HG02588 (cell line): ENCODE measurements around the gene MYL6B.
A peak's percentile ranks its signal among the peaks of the same experiment; 100 is the strongest.
"Not testable (repeated sequence)": the region's sequence is repeated elsewhere in the genome, so short reads cannot be mapped to it uniquely, and the experiment has no call there.

Source experiments
- ATAC-seq: cut with Tn5 transposase; IDR thresholded peaks from one replicate; pipeline ENCODE4 v1.9.1; 2021; ENCODE audit warnings: mild to moderate bottlenecking, moderate library complexity; ENCODE audit not compliant: unreplicated experiment

Gene MYL6B

DNA sequence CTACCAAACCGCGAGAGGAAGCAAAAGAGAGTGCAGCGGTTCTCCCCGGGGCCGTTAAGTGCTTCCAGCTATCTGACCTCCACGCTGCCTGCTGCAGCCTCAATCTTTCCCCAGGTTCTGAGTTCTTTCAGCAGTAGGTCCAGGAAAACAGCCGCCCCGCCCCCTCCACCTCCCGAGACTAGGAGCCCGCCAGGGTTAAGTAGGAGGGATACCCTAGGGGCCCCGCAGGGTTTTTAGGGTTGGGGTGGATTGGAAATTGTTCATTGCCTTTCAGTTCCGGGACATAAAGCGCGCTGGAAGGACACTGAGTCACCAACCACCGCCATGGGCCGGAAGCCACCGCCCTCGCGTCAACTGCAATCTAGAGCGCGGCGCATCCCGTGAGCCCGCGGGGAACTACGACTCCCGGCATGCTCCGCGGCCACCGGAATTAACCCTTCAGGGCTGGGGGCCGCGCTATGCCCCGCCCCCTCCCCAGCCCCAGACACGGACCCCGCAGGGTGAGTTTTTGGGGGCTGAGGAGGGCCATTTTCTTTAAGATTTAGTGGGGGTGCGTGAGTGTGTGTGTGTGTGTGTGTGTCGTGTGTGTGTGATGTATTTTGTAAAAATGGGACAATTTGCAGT is at the start of gene MYL6B:
Gene MYL6B (plus strand): TSS at position 456 of the 624 bp plus-strand sequence. CDS start 1,332 bp downstream, outside the sequence.
- ATAC-seq, result peak; percentile 89

DNA sequence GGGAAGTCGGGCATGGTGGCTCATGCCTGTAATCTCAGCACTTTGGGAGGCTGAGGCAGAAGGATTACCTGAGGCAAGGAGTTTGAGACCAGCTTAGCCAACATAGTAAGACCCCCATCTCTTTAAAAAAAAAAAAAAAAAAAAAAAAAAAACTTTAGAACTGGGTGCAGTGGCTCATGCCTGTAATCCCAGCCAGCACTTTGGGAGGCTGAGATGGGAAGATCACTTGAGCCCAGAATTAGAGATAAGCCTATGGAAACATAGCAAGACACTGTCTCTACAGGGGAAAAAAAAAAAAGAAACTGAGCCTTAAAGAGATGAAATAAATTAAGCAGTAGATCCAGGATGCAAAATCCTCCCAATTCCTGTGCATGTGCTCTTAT is 49.7 kb upstream of the MYL6B start:
- ATAC-seq, result no peak

DNA sequence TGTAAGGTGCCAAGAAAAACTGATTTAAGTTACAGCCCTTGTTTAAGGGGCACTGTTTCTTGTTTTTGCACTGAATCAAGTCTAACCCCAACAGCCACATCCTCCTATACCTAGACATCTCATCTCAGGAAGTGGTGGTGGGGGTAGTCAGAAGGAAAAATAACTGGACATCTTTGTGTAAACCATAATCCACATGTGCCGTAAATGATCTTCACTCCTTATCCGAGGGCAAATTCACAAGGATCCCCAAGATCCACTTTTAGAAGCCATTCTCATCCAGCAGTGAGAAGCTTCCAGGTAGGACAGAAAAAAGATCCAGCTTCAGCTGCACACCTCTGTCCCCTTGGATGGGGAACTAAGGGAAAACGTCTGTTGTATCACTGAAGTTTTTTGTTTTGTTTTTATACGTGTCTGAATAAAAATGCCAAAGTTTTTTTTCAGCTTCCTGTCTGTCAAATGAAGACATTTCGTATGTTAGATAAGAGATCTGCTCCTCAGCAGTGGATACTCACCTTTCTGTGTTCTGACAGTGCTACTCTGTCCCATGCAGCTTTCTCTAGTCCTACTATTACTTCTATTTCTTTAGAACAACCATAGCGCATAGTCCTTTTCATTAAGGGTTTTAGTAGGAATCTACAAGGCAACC is 49.2 kb upstream of the MYL6B start:
- no peak for ATAC-seq

DNA sequence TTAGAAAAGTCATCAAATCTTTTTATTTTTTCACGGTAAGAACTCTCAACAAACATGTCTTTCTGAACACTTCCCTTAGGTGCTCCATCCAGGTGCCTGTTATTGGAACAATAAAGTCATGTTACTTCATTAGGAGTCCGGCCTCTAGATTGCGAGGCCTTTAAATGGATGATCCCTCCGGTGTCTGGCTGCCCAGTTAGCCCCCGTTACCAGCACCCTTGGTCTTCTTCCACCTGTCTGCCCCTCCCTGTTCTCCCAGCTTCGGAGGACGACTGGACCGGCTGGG is 48.6 kb upstream of the MYL6B start:
- no peak for ATAC-seq

DNA sequence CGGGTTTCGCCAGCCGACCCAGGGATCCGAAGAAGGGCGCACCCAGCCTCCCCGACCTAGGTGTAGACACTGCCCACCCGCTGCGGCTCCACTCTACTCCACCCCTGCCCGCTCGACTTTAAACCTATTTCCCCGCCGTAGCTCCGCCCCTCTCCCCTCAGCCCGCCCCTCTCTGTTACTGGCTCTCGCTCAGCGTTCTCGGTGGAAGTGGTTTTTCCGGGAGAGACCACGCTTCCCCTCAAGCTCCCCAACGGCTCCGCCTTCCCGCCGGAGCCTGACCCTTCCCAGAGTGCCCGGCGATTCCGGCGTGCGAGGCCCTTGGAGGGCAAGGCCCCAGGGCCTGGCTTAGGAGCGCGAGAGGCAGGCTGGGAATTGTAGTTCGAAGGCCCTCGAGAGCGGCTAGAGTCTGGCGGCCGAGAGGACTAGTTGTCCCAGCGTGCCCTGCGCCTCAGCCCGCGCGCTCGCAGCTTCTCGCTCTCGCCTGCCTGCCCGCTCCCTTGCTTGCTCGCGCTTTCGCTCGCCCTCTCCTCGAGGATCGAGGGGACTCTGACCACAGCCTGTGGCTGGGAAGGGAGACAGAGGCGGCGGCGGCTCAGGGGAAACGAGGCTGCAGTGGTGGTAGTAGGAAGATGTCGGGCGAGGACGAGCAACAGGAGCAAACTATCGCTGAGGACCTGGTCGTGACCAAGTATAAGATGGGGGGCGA is 48.1 kb upstream of the MYL6B start, which contains the start of gene PA2G4:
Gene PA2G4 (plus strand): TSS at position 451 of the 706 bp plus-strand sequence. CDS start 179 bp downstream, at position 630.
- ATAC-seq, result peak; percentile 95

DNA sequence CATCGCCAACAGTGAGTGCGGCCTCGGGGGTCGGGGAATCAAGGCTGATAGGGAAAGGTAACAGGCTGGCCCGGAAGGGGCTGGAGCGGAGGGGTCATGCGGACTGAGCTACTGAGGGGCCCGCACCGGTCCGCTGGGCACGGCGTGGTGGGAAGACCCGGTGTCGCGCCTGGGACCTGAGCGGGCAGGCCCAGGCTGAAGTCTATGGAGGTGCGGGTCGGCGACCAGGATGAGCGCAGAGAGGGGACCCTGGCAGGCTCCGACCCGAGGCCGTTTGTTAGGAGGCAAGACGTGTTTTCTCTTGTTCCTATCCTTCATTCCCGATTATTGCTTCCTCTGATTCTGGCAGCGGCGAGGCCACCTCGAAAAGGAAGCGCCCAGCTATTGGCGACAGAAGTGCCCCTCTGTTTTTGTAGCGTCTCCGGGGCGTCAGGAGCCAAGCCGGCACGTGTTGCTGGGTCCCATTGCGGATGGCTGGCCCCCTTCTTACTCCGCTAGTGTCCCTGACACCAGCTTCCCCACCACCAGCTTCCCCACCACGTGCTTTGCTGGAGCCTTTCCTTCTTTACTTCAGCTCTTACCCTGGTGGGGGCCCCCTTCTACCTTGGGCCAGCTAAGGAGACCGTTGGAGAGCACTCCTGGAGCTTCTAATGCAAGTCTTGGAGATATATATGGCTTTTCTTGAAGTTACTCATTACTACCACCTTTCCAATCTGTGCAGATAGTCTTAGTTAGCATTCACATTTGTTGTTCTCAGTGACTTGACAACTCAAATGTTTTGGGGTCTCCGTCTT is 47.4 kb upstream of the MYL6B start:
- ATAC-seq, result peak; percentile 7

DNA sequence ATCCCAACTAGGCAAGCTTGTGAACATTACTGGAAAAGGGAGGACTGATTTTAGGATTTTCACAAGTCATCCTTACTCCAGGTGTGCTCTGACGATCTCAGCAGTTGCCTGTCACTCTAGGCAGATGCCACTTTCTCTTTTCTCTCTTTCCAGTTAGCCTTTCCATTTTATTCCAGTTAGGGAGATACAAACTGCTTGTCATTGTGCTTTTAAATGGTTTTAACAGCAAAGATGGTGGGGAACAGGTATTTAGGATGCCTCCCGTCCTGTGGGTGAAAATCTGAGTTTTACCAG is 46.8 kb upstream of the MYL6B start:
- no peak for ATAC-seq

DNA sequence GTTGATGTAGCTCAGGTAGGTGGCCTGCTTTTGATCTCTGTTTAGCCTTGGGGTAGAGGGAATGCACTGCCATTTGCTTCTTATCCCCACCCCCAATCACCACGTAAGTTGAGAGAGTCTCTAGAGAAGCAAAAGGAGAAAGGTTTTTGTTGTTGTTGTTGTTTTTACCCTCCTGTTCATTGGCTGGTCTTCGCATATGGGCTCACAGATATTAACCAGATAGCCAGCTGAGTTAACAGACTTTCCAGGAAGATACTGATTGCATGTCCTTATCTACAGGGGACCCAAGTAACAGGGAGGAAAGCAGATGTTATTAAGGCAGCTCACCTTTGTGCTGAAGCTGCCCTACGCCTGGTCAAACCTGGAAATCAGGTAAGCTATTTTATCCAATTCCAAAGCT is 45.1 kb upstream of the MYL6B start:
- no peak for ATAC-seq

DNA sequence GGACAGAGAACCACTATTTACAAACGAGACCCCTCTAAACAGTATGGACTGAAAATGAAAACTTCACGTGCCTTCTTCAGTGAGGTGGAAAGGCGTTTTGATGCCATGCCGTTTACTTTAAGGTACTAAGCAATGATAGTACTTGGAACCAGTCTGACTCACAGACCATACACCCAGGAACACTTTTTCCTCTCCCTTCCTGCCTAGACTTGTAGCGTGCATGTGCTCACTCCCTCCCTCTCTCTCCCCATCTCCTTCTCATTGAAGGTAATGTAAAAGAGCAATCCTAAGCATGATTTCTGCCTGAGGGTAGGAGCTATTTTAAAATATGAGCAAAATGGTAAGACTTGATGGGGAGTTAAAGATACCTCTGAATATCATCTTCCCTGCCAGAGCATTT is 41.8 kb upstream of the MYL6B start:
- ATAC-seq, result no peak

DNA sequence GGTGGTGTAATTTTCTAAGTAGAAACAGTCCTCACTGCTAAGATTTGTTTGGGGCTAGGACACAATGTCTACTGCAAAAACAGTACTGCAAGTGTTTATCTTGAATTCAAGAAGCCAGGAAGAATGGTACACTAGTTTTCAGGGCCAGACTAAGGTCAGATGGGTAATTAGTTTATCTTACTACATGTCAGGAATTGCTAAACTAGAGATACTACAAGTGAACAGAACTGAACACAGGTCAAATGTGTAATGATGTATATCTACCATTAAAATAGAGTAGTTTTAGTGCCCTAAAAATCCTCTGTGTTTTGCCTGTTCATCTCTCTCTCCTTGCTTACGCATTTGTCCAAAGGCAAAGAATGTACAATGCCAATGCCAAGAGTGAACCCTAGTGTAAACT is 38.3 kb upstream of the MYL6B start:
- no peak for ATAC-seq

DNA sequence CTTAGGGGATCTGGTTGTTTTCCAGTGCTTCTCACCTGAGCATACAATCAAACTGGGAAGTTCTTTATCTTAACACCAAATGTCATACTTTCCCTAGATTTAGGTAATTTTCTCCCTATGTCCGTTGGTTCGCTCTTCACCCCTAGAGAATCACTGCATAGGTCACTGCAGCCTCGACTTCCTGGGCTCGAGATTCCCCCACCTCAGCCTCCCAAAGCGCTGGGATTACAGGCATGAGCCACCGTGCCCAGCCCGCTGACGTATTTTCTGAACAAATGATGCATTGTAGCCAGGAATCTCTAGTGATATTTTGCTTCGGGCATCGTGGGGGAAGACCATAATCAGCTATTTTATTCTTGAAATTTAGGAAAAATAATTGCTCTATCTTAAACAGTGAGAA is 37.1 kb upstream of the MYL6B start:
- no peak for ATAC-seq

DNA sequence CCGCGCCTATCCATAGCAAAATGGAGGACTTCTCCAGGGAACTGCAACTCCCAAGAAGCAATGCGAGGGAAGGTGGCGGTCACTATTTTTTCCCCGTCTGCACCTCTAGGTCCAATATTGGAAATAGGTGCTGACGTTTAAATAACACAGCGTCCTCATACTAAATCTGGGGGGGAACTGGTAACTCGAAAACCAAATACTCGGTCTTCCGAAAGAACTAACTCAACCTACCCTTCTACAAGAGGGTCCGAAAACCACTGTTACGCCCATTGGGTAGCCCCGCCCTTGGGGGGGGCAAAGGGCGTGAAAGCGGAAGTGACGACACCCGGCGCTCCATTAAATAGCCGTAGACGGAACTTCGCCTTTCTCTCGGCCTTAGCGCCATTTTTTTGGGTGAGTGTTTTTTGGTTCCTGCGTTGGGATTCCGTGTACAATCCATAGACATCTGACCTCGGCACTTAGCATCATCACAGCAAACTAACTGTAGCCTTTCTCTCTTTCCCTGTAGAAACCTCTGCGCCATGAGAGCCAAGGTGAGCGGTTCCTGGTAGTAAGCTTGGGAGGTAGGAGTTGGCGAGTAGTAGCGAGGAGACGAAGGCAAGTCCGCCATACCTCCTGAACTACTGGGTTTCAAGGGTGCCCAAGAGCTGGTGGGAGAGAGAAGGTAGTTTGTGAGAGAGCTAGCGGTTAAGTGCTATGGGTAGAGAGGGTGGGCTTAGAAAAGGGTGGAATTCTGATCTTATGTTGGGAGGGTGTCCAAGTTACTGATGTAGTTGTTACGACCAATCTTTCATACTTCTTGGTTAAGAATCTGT is 35.9 kb upstream of the MYL6B start, which contains the start of gene RPL41:
Gene RPL41 (plus strand): TSS at position 367 of the 815 bp plus-strand sequence.
- ATAC-seq, result peak; percentile 44

DNA sequence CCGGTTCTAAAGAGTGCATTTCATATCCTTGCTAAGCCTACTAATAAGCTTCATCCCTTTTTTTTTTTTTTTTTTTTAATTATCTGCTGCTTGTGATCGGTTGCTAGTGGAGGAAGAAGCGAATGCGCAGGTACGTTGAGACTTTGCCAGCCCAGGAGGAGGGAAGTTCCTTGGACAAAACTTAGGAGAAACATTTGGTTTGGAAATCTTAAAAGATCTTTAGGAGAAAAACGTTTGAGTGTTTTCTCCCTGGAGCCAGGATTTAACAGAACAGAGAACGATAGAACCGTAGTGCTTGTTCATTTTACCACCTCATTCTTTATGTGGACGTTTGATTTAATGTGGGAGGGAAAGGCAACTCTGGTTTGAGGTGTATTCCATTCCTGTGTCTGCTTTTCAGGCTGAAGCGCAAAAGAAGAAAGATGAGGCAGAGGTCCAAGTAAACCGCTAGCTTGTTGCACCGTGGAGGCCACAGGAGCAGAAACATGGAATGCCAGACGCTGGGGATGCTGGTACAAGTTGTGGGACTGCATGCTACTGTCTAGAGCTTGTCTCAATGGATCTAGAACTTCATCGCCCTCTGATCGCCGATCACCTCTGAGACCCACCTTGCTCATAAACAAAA is 35.2 kb upstream of the MYL6B start:
- not testable (repeated sequence) for ATAC-seq

DNA sequence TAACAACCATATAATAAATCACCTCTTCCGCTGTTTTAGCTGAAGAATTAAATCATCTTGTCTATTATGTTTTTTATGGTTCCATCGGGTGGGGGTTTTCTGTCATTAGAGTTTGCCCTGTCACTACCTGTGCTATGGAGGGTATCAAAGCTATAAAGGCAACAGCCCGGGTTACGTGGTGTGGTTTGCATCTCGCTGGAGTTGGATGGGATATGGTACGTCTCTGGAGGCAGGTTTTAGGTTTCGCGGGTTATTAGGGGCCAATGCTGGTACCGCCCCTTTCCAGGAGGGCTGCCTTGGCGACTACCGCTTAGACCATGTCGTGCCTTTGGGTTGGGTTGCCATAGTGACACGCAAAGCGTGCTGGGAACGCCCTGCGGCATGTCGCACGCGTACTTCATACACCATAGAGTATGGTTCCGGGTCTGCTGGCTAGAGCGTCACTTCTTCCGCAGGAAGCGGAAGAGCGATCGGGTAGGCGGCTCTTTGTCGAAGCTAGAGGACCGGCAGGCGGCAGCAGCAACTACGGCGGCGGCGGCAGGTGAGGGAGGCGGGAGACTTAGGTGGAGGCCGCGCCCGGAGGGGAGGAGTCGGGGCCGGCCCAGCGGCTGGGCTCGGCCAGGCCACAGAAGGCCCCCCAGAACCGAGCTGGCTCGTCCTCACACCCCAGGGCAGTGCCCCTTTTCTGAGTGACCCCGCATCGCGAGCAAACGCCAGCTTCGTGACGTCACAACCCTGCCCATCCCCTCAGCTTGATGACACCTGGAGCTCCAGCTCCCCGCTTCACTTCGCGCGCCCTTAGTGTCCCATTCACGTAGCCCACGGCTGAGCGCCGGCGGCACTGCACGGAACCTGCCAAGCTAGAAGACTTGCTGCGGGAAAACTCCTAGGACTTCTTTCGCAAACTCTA is 34.4 kb upstream of the MYL6B start, which contains the start of gene ZC3H10:
Gene ZC3H10 (plus strand): TSS at position 489 of the 910 bp plus-strand sequence. CDS start 2,297 bp downstream, outside the sequence.
- ATAC-seq, result peak; percentile 83

DNA sequence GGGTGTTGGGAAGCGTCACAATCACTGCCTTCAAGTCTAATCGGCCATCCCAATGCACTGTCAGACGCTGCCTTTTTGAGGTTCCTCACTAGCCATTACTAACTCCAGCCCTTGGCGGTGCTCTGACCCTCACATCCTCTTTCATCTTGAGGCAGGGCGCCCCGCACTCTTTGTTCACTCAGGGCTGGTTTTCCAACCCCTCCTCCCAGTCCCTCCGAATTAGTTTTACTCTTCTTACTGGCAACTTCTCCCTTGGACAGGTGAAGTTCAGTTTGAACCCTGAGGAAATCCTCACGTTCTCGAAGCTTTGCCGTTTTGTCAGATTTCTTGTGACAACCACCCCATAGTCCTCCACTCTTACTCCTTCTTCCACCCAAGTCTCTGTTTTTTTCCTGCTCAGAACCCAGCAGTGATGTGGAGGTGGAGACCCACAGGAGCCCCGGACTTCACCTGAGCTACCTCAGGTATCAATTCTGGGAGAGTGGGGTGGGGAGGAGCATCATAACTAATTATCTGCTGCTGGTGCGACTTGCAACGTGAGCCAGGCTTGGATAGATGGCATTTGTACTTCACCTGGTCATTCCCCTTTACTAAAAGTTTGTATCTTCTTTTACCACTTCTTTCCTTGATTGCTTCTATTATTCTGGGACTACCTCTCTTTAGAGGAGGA is 33.6 kb upstream of the MYL6B start:
- no peak for ATAC-seq

DNA sequence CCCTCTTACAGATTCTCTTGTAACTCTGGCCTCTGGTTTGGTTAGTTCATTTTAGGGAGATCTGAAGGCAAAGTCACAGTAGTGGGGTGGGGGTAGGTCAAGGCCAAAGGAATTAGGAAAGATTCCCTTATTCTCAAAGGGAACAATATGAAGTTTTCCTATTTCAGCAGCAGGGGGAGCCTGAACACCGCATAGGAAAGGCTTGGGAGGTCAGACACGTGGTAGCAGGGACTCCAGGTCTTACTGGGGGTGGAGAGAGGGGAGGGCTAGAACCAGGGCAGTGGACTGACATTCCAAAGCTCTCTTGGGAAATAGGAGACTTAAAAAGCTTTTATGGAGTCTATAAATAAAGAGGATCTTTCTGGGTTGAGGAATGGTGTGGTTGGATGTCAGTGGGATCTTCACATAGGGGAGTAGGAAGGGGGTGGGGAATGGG is 33.0 kb upstream of the MYL6B start:
- no peak for ATAC-seq

DNA sequence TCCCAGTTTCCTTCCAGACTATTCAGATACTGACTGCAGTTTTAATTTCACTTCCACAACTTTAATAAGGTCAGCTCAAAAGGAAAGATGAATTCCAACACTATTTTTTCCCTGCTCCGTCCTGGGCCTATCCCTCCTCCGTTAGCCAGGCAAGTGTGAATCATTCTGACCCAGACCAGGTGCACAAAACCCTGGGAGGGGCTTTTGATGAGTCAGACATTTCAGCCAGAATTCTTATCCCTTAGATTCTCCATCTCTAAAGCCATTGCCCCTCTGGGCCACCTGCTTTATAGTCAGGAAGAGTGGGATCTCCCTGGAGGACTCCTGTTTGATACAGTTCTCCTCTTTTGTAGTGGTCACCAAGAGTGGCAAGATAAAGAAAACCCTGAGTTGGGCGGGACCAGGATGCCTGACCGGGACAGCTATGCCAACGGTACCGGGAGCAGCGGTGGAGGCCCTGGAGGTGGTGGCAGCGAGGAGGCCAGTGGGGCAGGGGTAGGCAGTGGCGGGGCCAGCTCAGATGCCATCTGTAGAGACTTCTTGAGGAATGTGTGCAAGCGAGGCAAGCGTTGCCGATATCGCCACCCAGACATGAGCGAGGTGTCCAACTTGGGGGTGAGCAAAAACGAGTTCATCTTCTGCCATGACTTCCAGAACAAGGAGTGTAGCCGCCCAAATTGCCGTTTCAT is 32.1 kb upstream of the MYL6B start:
- no peak for ATAC-seq
